OCI-LY3 (cell line): ENCODE data around the gene ROBO2.

Source experiments
- H2AFZ ChIP-seq: fragments of 200-600, 300-600 bp; shearing (Covaris generic); 2 replicates; pipeline ENCODE4 v1.6.0; 2014; ENCODE audit warnings: antibody characterized with exemption, low read depth, low read length
- H3K27ac ChIP-seq: fragments of 200-600, 300-600 bp; sonication (generic); 2 replicates; pipeline ENCODE4 v1.5.1; 2014; ENCODE audit warnings: mild to moderate bottlenecking, low read length, moderate library complexity, mixed read lengths
- H3K27me3 ChIP-seq: fragments of 200-600, 300-600 bp; sonication (generic); 2 replicates; pipeline ENCODE4 v1.6.1; 2014; ENCODE audit warnings: low read depth, low read length, mixed read lengths
- H3K36me3 ChIP-seq: fragments of 200-600, 300-600 bp; sonication (generic); replicated peaks from 2 replicates; pipeline ENCODE3; 2014; ENCODE audit warnings: low read depth, low read length, mixed read lengths
- H3K4me1 ChIP-seq: fragments of 300-600, 200-600 bp; sonication (generic); 2 replicates; pipeline ENCODE4 v1.6.1; 2014; ENCODE audit warnings: low read length, mixed read lengths
- H3K4me2 ChIP-seq: fragments of 200-600, 300-600 bp; sonication (generic); 2 replicates; pipeline ENCODE4 v1.6.1; 2014; ENCODE audit warnings: low read length, mixed read lengths
- H3K4me3 ChIP-seq: fragments of 300-600, 200-600 bp; sonication (generic); 2 replicates; pipeline ENCODE4 v1.5.1; 2014; ENCODE audit warnings: antibody characterized with exemption, mild to moderate bottlenecking, low read length, moderate library complexity
- H3K79me2 ChIP-seq: fragments of 300-600, 200-600 bp; shearing (Covaris generic); 2 replicates; pipeline ENCODE4 v1.6.1; 2014; ENCODE audit warnings: mild to moderate bottlenecking, low read length, mixed read lengths
- H3K9ac ChIP-seq: fragments of 300-600, 200-600 bp; shearing (Covaris generic); 2 replicates; pipeline ENCODE4 v1.6.0; 2014; ENCODE audit warnings: mild to moderate bottlenecking, low read length, moderate library complexity
- H3K9me3 ChIP-seq: fragments of 200-600, 300-600 bp; shearing (Covaris generic); 2 replicates; pipeline ENCODE4 v1.6.1; 2014; ENCODE audit warnings: low read length, mixed read lengths; ENCODE audit not compliant: insufficient read depth
- H4K20me1 ChIP-seq: fragments of 200-600, 300-600 bp; sonication (generic); 2 replicates; pipeline ENCODE4 v1.6.1; 2016; ENCODE audit warnings: low read length, mixed read lengths; ENCODE audit not compliant: insufficient read depth
- CTCF ChIP-seq: fragments of 200-600, 300-600 bp; sonication (generic); IDR thresholded peaks from 2 replicates; pipeline ENCODE4 v1.5.1; 2014; ENCODE audit warnings: antibody characterized with exemption, low read length, low read depth
- EZH2phosphoT487 ChIP-seq: fragments of 200-600 bp; shearing (Covaris generic); IDR thresholded peaks from 2 replicates; pipeline ENCODE4 v1.6.1; 2018; ENCODE audit warnings: antibody characterized with exemption, mixed run types, low read depth

ROBO2 gene

GRCh38 chr3:77524463-77524862 is 484.6 kb downstream of the ROBO2 start:
- Histone ChIP-seq H4K20me1 (no peaks in the 10 kb centered on the region), H3K27ac (no peak overlapping the region), H3K79me2 (no peaks in the 10 kb centered on the region), H3K4me3 (no peak overlapping the region), H3K27me3 (no peaks in the 10 kb centered on the region), H3K36me3 (no peaks in the 10 kb centered on the region), H3K9ac (no peak overlapping the region), H2AFZ (no peak overlapping the region), H3K9me3 (no peaks in the 10 kb centered on the region), H3K4me2 (no peak overlapping the region), H3K4me1 (no peaks in the 10 kb centered on the region)
- no peak for TF ChIP-seq CTCF

DNA sequence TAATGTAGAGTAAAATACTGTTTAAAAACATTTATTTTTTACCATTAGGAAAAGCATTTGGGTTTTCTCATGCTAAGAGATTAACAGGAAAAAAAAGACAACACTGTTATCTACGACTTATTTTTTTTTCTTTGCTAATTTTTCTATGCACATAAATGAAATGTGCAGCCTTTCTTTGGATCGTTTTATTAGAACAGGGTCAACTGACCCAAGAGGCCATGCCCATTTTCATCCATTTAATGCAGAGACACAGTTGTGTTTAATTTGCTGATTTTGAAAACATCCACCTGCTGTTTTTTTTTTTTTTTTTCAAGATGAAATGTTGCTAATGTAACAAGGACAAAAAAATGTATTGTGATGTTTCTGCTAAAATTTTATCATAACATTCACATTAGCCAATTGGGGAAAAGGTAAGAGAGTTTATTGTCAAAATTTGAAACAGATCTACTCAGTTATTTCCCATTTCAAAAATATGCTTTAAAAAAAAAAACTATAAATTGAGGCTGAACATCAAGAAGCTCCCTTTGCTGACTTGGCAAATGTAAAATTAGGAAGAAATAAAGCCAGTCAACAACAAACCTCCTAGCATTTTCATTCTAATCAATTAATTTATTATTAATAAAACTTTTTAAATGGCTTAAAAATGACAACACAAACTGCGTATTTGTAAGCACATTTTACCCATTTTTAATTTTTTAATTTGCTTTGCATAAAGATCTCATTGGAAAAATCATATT is 485.2 kb downstream of the ROBO2 start:
- Histone ChIP-seq H3K27ac (no peak overlapping the region), H3K36me3 (no peaks in the 10 kb centered on the region), H3K4me2 (no peak overlapping the region), H3K4me1 (no peaks in the 10 kb centered on the region), H3K9me3 (no peaks in the 10 kb centered on the region), H3K9ac (no peak overlapping the region), H2AFZ (no peak overlapping the region), H4K20me1 (no peaks in the 10 kb centered on the region), H3K79me2 (no peaks in the 10 kb centered on the region), H3K27me3 (no peaks in the 10 kb centered on the region), H3K4me3 (no peak overlapping the region)
- TF ChIP-seq CTCF (no peak), EZH2phosphoT487 (no peak)

- H3K27me3 ChIP-seq: no peaks in the 10 kb centered on the region
- no peaks in the 10 kb centered on the region for H3K36me3 ChIP-seq
- H3K4me2 ChIP-seq: no peak overlapping the region
- H2AFZ ChIP-seq: peak overlapping the region; percentile 19; the same call in 1 of the 2 replicates
- H4K20me1 ChIP-seq: no peaks in the 10 kb centered on the region
- H3K27ac ChIP-seq: no peak overlapping the region
- no peaks in the 10 kb centered on the region for H3K9me3 ChIP-seq
- no peak for TF ChIP-seq EZH2phosphoT487
- TF ChIP-seq CTCF: no peak
- H3K4me1 ChIP-seq: no peaks in the 10 kb centered on the region
- H3K79me2 ChIP-seq: no peaks in the 10 kb centered on the region
- H3K4me3 ChIP-seq: no peak overlapping the region
- no peak overlapping the region for H3K9ac ChIP-seq
These were observed 486.7 kb downstream of the ROBO2 start for GRCh38 chr3:77526573-77527113.

GRCh38 chr3:77529522-77529921 is 489.6 kb downstream of the ROBO2 start:
- H3K4me2 ChIP-seq: no peak overlapping the region
- no peaks in the 10 kb centered on the region for H3K4me1 ChIP-seq
- no peak for TF ChIP-seq CTCF
- no peak for TF ChIP-seq EZH2phosphoT487
- no peak overlapping the region for H3K9ac ChIP-seq
- H3K36me3 ChIP-seq: no peaks in the 10 kb centered on the region
- no peak overlapping the region for H2AFZ ChIP-seq
- H3K27ac ChIP-seq: no peak overlapping the region
- no peaks in the 10 kb centered on the region for H3K9me3 ChIP-seq
- no peaks in the 10 kb centered on the region for H3K79me2 ChIP-seq
- no peaks in the 10 kb centered on the region for H3K27me3 ChIP-seq
- no peak overlapping the region for H3K4me3 ChIP-seq
- H4K20me1 ChIP-seq: no peaks in the 10 kb centered on the region
